Aorta (tissue), 5 donors: ENCODE measurements around the gene IMPA2. TPM values are rescaled to one million over a fixed set of nuclear protein-coding genes. Genes with fewer than 3 reads are reported as not detected.

Experiments
- ATAC-seq: fragments of 200-7000 bp; cut with Tn5 transposase; one replicate; pipeline ENCODE4 v1.9.1; 2022; ENCODE audit warnings: moderate library complexity; ENCODE audit not compliant: low FRiP score
- DNase-seq, 2 donors: peaks; one replicate each; pipeline ENCODE4 v3.0.0-alpha.2; 2020
- H3K27ac ChIP-seq, 2 donors: one replicate each; pipeline ENCODE4 v1.5.1; 2013; ENCODE audit warnings: low read length in 2 of 2, mild to moderate bottlenecking in 2 of 2, moderate library complexity in 2 of 2, control low read depth in 1 of 2, inconsistent platforms in 1 of 2, low read depth in 1 of 2
- H3K27me3 ChIP-seq, 2 donors: one replicate each; pipeline ENCODE4 v1.6.1; 2013; ENCODE audit warnings: control low read depth in 1 of 2, low read length in 1 of 2, mild to moderate bottlenecking in 1 of 2, moderate library complexity in 1 of 2; ENCODE audit not compliant: insufficient read depth in 2 of 2, control insufficient read depth in 1 of 2
- H3K36me3 ChIP-seq, 2 donors: one replicate each; pipeline ENCODE4 v1.6.1; 2013; ENCODE audit warnings: control low read depth in 1 of 2, low read length in 1 of 2, mild to moderate bottlenecking in 1 of 2; ENCODE audit not compliant: insufficient read depth in 2 of 2, control insufficient read depth in 1 of 2
- H3K4me1 ChIP-seq, 2 donors: one replicate each; pipeline ENCODE4 v1.6.1; 2013; ENCODE audit warnings: low read length in 2 of 2, control low read depth in 1 of 2, mild to moderate bottlenecking in 1 of 2, moderate library complexity in 1 of 2; ENCODE audit not compliant: insufficient read depth in 2 of 2, control insufficient read depth in 1 of 2
- H3K4me3 ChIP-seq, 2 donors: one replicate each; pipeline ENCODE4 v1.5.1; 2013; ENCODE audit warnings: low read length in 2 of 2, control low read depth in 1 of 2, mild to moderate bottlenecking in 1 of 2
- H3K9me3 ChIP-seq: one replicate; pipeline ENCODE4 v1.6.1; 2013; ENCODE audit warnings: mild to moderate bottlenecking, low read length; ENCODE audit not compliant: control insufficient read depth
- WGBS, 2 donors: extraction: QIAGEN DNeasy Blood & Tissue Kit; methylation state at CpG; one replicate each; pipeline ENCODE4 v1.1.7; 2013; 5-methylcytosine and 5-hydroxymethylcytosine counted together
- intact Hi-C, 2 donors: fragments of 100-400 bp; cut with DNase I; formaldehyde crosslinking; loops; one replicate each; pipeline versions ENCODE4 v1.14.2 to v1.15.0; 2022
- polyA plus RNA-seq, 2 donors: library from polyadenylated mRNA; stranded (reverse); fragments of 200-250 nt; gene quantifications; one replicate each; pipeline ENCODE4 v1.2.3, GENCODE V29; 2013
- total RNA-seq, 2 donors: library from RNA; stranded (reverse); fragmentation: NEBNext Ultra II Directional; extraction: Animal tissue kit (Norgen Biotek cat#: 25700); gene quantifications; one replicate each; pipeline ENCODE4 v1.2.1, GENCODE V29; 2021
- donor health status: healthy with polysubstance abuse.
- donor health status: Bipolar disorder and iron deficiency.
- donor health status: DM: no; HTN: no; CAD: no.
- donor health status: DM: no; HTN: no; CAD: no.
- donor health status: DM: yes; HTN: yes; CAD: no.

Gene IMPA2
- total and polyA plus RNA-seq, 4 donors = 7.9 to 19.9 (median 14.1) TPM

DNA sequence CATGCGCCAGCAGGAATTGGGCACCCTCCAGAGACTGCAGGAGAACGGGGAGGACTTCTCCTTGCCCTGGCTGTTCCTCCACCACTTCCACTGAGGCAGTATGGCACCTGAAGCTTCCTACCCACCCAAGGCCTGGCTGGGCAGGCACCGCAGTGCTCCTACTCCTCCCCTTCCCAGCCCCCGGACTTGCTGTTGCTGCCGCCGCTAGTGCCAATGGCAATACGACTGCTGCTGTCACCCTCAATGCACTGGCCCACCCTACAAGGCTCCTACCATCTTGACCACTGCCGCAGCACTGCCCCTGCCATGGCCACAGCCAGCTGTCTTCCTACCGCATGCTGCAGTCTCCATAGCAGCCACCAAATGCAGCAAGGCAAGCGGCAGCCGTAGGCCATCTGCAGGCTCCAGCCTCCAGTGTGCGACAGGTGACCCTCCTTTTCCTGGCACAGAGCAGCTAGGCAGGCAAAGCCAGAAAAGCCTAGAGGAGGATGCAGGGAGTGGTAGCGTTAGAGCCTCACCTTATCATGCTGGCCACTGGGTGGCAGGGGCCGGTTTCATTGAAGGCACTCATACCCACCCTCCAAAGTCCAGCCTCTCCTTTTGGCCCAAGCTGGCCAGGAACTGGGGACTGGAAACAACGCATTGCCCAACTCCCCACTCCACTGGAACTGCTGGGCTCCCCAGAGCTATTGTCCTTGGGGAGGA, 64.9 kb downstream of the IMPA2 start:
- WGBS, 2 donors = 92 to 93% methylated on average over 15 of the region's 15 CpGs
- no peak for DNase-seq
- no peaks in the 10 kb centered on the region for H3K36me3 ChIP-seq
- H3K27ac ChIP-seq = no peak overlapping the region
- H3K4me1 ChIP-seq = no peaks in the 10 kb centered on the region
- no peak for ATAC-seq
- no peaks in the 10 kb centered on the region for H3K9me3 ChIP-seq
- no peak overlapping the region for H3K4me3 ChIP-seq
- no peaks in the 10 kb centered on the region for H3K27me3 ChIP-seq
- intact Hi-C loops = no loop called here

DNA sequence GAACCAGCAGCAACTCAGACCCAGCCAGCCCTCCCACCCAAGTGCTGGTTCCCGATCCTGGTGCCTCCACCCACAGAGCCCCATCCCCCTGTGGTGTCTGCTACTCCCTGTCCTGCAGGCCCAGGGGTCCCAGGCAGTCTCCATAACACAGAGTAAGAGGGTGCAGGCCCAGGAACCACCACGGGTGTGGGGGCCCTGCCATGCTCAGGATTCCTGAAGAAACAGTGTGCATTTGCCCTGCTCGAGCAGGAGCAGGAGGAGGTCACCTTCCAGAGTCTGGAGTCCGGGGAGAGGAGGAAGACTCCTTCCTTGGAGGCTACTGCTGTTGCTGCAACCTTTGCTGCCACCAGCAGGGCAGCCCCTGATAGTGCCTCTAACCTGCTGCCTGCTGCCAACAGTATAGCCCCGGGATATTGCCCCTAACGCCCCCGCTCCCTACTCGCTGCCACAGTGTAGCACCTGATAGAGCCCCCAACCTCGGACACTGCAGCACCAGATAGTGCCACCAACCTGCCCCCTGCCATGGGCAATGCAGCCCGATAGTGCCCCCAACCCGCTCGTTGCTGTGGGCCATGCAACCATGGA, 65.5 kb downstream of the IMPA2 start:
- no peak overlapping the region for H3K27ac ChIP-seq
- H3K27me3 ChIP-seq = no peaks in the 10 kb centered on the region
- no peaks in the 10 kb centered on the region for H3K9me3 ChIP-seq
- H3K36me3 ChIP-seq = no peaks in the 10 kb centered on the region
- 90% methylated on average over 12 of the region's 12 CpGs for WGBS, 2 donors
- intact Hi-C loops = no loop called here
- no peak overlapping the region for H3K4me3 ChIP-seq
- ATAC-seq (peak; percentile 24), DNase-seq (no peak)
- H3K4me1 ChIP-seq = no peaks in the 10 kb centered on the region

DNA sequence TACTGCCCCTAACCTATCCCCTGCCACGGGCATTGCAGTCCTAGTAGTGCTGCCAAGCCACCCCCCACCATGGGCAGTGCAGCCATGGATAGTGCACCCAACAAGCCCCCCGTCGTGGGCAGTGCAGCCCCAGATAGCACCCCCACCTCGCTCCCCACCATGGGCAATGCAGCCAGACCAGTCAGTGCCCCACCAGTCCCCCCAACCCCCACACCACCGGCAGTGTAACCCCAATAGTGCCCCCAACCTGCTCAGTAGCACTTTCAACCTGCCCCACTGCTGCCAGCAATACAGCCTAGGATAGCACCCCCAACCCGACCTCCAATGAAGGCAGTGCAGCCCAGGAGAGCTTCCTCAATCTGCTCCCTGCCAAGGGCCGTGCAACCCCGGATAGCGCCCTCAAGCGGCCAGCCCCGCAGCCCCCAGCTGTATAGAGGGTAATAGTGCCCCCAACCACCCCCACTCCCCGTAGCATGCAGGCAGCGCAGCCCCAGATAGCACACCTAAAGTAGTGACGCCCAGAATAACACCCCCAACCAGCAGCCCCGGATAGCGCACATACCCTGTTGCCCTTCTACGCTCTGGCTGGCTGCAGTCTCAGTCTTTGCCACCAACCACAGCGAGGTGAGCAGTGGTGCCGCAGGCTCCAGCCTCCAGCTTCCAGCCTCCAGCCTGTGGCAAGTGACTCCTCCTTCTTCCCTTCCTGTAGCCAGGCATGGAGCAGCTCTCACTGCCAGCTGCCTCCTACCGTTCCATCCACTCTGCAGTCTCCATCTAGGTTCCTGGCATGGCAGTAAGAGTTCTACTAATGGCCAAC, 66.9 kb downstream of the IMPA2 start:
- Histone ChIP-seq H3K4me3 (no peak overlapping the region), H3K27me3 (no peaks in the 10 kb centered on the region), H3K9me3 (no peaks in the 10 kb centered on the region), H3K27ac (no peak overlapping the region), H3K36me3 (no peaks in the 10 kb centered on the region), H3K4me1 (no peaks in the 10 kb centered on the region)
- ATAC-seq = peak; percentile 37
- 93% methylated on average over 20 of the region's 20 CpGs for WGBS, 2 donors
- intact Hi-C loops = no loop called here
- DNase-seq = no peak

DNA sequence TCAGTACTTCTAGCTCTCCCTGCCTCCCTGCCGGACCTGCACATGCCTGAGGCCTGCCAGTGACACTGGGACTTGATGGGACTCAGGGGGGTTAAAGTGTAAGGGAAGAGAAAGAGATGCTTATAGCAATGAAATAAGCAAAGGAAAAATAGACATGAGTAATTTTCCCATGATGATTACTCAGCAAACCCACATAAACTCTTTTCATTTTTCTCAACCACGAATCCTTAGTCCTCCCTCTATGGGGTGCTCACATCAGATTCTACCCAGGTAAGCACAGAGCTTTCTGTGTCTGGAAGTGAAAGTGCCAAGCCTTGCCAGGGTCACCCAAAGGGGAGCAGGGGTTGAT, 67.5 kb downstream of the IMPA2 start:
- no peak overlapping the region for H3K27ac ChIP-seq
- intact Hi-C loops = no loop called here
- no peak for DNase-seq
- H3K4me3 ChIP-seq = no peak overlapping the region
- WGBS, 2 donors = 67 to 71% methylated on average over 2 of the region's 2 CpGs
- H3K27me3 ChIP-seq = no peaks in the 10 kb centered on the region
- no peaks in the 10 kb centered on the region for H3K4me1 ChIP-seq
- no peaks in the 10 kb centered on the region for H3K9me3 ChIP-seq
- ATAC-seq = no peak
- no peaks in the 10 kb centered on the region for H3K36me3 ChIP-seq

DNA sequence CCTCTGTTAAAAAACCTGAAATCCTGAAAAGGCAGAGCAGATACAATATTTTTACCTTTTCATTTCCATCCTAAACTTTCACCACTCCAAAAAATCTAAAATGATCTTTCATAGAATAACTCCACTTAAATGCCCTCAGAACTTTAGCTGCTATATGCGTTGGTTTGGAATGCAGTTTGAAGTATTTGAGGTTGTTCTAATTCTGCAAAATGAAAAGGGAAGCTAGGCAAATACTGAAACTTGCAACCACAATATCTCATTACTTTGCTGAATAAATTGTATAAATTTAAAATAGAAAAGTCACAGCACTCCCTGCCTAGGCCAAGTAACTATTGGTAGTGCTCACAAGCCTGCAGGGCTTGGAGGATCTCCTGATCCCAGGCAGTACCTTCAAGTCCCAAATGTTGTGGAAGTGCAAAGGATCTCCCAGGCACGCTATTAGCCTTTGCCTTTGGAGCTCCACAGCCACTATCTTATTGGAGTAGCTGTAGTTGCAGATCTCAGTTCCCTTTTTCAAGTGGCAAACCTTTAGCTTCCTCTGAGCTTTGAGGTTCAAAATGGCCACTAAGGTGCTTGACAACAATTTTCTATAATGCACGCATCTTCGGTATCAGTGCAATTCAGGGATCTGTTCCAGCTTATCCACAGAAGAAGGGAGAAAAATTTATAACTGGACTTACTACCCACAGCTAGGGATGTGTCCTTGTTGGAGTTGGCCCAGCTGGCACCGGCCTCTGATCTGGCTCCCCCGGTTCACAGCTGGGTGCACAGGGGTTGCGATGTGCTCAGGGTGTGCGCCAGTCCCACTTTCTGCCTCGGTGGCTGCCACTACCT, 68.9 kb downstream of the IMPA2 start:
- no peak for ATAC-seq
- H3K36me3 ChIP-seq = no peaks in the 10 kb centered on the region
- WGBS, 2 donors = 84% methylated on average over 9 of the region's 9 CpGs
- no peaks in the 10 kb centered on the region for H3K27me3 ChIP-seq
- no peak for DNase-seq
- no peak overlapping the region for H3K27ac ChIP-seq
- H3K4me3 ChIP-seq = no peak overlapping the region
- no peaks in the 10 kb centered on the region for H3K4me1 ChIP-seq
- no peaks in the 10 kb centered on the region for H3K9me3 ChIP-seq
- intact Hi-C loops = no loop called here

DNA sequence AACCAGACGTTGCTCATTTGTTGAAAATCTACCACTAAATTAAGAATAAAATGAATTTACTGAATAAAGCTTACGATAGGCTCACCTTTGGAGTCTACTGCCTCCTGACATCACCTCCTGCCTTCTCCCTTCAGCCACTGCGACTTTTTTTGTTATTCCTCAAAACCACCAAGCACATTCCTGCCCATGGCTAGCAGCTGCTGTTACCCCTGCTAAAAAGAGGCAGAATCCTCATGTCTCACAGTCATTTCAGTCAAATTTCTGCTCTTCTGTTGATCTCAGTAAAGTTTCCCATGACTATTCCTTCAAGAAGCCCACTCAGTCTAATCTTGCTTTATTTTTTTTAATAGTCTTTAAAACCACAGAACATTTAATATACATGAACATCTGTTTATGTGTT, 71.6 kb downstream of the IMPA2 start:
- ATAC-seq = no peak
- intact Hi-C loops = no loop called here
- Histone ChIP-seq H3K27ac (no peak overlapping the region), H3K4me1 (no peaks in the 10 kb centered on the region), H3K36me3 (no peaks in the 10 kb centered on the region), H3K9me3 (no peaks in the 10 kb centered on the region), H3K4me3 (no peak overlapping the region), H3K27me3 (no peaks in the 10 kb centered on the region)
- 78 to 81% methylated on average over 3 of the region's 3 CpGs for WGBS, 2 donors
- no peak for DNase-seq

DNA sequence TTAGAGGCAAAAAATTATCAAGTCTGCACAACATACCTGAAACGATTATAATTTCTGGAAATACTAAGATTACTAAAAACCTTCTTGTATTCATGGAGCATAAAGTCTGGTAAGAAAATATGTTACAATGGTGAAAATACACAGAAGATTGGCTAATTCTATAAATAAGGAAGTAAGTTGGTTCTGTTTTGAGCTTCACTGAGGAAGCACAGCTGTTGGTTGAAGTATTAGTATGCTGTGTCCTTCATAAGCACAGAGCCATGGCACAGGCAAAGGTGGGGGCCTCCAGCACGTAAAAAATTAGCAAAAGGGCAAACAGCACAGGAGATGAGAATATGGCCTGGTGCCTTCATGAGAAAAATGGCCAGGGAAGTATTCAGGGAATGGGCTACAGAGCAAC, 72.0 kb downstream of the IMPA2 start:
- H3K4me1 ChIP-seq = no peaks in the 10 kb centered on the region
- ATAC-seq (no peak), DNase-seq (no peak)
- H3K27ac ChIP-seq = no peak overlapping the region
- intact Hi-C loops = no loop called here
- no peak overlapping the region for H3K4me3 ChIP-seq
- WGBS, 2 donors = 65 to 66% methylated on average over 2 of the region's 2 CpGs
- no peaks in the 10 kb centered on the region for H3K27me3 ChIP-seq
- H3K9me3 ChIP-seq = no peaks in the 10 kb centered on the region
- H3K36me3 ChIP-seq = no peaks in the 10 kb centered on the region

DNA sequence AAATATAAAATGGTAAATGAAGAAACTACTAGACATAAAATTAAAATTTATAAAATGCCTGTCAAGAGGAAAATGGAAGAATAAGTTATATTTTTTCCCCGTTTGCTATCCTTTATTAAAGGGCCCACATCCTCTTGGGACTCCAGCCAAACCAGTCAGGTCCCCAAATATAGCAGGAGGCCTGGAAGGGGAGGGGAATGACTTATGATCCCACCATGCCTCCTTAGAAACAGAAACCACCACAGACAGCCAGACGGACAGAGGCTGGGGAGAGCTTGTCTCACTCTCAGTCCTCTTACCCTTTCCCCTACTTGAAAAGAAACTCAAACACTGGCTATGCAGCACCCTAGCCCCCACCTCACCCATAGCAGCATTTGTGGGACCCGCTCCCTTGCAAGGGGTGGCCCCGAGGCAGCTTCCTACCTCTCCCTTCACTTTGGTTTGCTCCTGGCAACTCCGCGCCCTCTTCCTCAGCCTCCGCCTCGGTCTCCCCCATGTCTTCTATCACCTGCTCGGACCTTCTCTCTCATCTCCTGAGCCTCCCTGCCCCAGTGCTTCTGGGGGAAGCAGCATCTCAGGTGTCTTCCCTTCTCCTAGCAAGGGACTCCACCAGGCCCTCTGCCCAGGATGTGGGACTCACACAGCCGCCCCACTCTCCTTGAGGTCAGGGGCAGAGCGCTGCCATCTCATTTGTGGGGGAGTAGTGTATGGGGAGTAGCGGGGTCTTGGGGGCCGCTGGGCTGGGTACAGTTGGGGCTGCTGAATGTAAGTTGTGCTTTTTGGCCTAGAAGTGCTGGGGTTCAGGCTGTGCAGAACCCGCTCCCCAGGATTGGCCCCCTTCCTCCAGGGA, 75.0 kb downstream of the IMPA2 start:
- Histone ChIP-seq H3K27me3 (no peaks in the 10 kb centered on the region), H3K4me3 (no peak overlapping the region), H3K4me1 (no peaks in the 10 kb centered on the region), H3K36me3 (no peaks in the 10 kb centered on the region), H3K27ac (no peak overlapping the region), H3K9me3 (no peaks in the 10 kb centered on the region)
- intact Hi-C loops = no loop called here
- 75 to 76% methylated on average over 13 to 14 of the region's 14 CpGs for WGBS, 2 donors
- ATAC-seq (no peak), DNase-seq (no peak)
